NCI-H1417 treated with DMSO at 0.1 percent for 48 hours (cell line): Measurements from ENCODE around the gene FAM78B.

ENCODE experiments used
- DNase-seq: peaks from one replicate; lab custom pipeline; 2025; lab: John Stamatoyannopoulos, UW

Gene FAM78B

GRCh38 chr1:166120281-166120680 is 46.5 kb downstream of the FAM78B start:
- no peak for DNase-seq

- no peak for DNase-seq
Measured at GRCh38 chr1:166119471-166119965, 47.3 kb downstream of the FAM78B start.

GRCh38 chr1:166117776-166118175 is 49.0 kb downstream of the FAM78B start:
- DNase-seq: no peak

GRCh38 chr1:166116026-166116425 is 50.8 kb downstream of the FAM78B start:
- DNase-seq: no peak

- DNase-seq: no peak
Measured at GRCh38 chr1:166114419-166114818, 52.4 kb downstream of the FAM78B start.

DNA sequence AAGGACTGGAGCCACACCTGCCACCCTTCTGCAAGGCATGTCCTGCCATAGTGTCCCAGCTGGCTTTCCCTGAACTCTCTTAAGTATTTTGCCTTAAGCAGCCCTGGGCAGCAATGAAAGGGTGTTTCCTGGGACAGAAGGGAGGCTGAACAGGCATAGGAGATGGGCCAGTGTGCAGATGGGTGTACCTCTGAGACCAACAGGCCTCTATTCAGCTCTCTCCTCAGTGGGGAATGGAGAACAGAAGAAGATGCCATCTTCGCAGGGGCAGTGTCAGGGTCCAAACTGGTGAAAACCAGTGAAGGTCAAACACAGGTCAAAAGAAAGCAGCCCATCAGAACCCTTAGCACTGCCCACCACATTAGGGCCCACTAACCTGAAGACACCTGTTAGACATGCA is 53.2 kb downstream of the FAM78B start:
- no peak for DNase-seq

- DNase-seq: no peak
Measured at GRCh38 chr1:166113031-166113430, 53.8 kb downstream of the FAM78B start.

DNA sequence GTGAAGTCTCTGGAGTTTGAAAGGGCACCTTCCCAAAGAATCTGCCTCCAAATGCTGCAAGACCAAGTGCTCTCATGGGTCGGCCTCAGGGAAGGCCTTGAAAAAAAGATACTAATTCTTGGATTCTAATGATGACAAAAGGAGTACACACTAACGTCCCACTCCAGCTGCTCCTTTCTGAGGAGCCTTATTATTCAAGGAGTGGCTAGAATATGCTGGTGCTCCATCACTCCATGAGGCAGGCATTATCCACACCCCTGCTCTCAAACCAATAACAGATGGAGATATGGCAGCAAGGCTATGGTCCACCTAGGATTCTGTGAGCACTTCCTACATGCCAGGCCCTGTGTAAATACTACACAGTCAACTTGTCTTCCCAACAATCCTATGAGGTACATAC is 54.4 kb downstream of the FAM78B start:
- no peak for DNase-seq

DNA sequence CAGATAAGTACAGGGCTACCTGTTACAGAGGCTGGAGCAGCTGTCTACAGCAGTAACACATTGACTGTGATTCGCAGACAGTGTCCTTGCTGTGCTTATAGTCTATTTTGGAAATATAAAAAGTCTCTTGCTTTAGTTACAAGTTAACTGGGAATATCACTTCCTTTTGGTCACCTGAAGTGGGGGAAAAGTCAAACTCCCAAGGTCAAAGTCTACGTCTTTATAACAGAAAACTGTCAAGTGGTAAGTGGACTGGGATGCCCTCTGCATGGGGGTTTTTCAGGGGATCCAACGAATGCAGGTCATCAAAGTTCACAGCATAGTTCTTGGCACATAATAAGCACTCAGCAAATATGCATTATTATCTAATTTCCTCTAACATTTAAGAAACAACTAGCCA is 55.4 kb downstream of the FAM78B start:
- no peak for DNase-seq

GRCh38 chr1:166090244-166090643 is 76.6 kb downstream of the FAM78B start:
- DNase-seq: no peak

- no peak for DNase-seq
Measured at GRCh38 chr1:166089804-166090203, 77.0 kb downstream of the FAM78B start.

DNA sequence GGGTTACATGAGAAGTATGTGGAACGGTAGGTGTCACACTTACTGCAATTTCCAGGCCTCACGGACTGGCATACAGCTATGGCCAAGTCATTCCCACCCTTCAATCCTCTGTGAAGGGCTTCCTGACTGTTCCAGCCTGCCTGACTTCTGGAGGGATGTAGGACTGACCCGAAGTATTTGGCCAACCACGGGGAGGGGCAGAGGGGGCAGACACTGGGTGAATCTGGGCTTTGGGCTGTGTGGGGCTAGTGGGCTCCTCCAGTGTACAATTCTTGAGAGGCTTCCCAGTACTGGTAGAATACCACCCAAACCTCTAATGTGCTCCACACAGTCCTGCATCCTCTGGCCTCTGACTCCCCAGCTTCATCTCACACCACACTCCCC is 78.2 kb downstream of the FAM78B start:
- DNase-seq: no peak

DNA sequence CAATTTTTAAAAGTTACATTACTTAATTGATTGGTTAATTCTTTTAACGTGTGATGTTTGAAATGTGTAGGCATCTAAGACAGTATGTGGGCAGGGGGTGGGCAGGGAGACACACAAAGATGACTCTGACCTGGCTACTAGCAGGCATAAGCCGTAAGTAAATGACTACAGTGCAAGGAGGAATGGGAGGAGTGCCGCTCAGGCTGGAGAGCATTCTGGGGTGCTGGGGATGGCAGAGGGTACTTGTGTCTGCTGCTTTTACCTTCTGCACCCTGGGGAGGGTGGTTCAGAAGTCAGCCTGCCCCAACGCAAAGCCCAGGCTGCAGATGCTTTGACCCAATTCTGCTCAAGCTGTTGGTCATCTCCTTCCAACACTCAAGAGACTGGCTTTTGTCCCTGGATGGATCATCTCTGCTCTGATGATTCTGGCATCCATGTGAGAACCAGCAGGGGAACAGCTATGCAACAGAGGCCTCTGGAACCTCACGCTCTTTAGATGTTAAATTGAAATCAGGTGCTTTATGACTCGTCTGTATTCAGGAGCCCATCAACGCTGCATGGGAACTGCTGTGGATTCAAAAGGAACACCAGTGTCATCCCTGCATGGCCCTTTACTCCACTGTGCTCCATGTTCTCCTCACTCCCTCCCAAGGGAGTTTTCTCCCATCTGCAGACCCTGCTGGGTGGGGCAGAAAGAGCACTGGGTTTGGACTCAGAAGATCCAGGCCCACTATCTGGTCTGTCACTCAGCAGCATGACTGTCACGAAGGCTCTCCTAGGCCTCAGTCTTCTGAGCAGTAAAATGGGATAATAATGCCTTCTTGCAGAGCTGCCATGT is 78.8 kb downstream of the FAM78B start:
- DNase-seq: no peak

DNA sequence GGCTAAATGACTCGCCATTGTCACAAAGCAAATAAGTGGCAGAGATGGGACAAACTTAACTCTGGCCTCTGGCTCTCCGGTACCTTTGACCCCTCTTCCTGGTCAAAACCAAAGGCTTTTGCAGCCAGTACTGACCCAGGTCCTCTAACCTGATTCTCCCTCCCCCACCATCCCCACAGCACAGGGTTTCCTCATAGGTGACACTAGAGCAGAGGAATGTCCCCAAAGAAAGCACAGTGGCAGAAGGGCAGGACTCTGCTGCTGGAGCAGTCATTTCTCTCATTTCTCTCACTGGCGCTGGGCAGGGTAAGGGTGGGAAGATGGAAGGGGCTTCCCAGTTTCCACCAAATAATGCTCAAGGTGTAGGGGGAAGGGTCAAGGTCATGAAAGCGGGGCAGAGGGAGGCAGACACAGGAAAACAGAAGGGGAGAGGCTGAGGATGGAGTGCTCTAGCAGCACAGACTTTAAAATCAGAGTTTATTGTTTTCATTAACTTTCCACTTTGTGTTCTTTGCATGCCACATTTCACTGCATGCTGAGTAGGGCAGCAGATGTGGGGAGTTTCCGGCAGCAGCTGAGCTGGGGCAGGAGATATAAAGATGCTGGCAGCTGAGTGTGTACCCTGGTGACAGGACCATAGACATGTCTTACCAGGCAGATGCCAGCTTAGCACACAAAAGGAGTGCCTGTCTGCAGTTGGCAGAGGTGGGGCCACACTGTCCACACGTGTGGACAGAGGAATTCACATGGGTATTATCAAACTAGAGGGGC is 80.5 kb downstream of the FAM78B start:
- no peak for DNase-seq

- no peak for DNase-seq
Measured at GRCh38 chr1:166084613-166085012, 82.2 kb downstream of the FAM78B start.

DNA sequence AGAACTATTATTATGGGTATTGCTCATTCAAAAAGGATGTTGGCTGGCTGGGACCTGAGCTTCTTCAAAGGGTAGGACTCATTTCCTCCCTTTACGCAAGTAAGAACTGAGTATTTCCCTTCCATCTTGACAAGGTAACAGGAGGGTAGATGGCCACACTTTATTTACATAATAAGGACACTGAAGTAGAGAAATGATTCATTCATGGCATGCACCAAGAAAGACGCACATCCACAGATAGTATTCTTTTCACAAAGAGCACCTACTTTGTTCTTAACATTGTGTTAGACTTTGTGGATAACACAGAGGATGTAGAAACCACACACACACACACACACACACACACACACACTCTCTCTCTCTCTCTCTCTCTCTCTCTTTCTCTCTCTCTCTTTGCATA is 82.9 kb downstream of the FAM78B start:
- no peak for DNase-seq

- no peak for DNase-seq
Measured at GRCh38 chr1:166082601-166083000, 84.2 kb downstream of the FAM78B start.

GRCh38 chr1:166080967-166081870 is 85.6 kb downstream of the FAM78B start:
- DNase-seq: no peak

GRCh38 chr1:166080277-166080966 is 86.4 kb downstream of the FAM78B start:
- DNase-seq: no peak

- DNase-seq: no peak
Measured at GRCh38 chr1:166079276-166079675, 87.5 kb downstream of the FAM78B start.

DNA sequence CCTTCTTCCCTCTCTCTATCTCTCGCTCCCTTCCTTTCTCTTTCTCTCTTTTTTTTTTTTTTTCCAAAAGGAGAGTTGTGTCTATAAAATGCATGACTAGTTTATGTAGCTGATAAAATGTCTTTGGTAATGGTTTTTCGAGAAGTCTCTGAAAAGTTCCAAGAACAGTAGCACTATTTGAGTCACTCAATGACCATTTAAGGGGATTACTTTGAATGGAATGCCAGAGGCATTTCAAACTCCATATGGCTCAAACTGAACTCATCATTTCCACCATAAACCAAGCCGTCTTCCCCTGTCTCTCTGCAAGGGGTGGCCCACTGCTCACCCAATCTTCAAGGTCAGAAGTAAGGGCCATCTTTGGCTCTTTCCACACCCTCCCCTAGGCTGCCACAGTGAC is 93.3 kb downstream of the FAM78B start:
- DNase-seq: no peak

- no peak for DNase-seq
Measured at GRCh38 chr1:166069390-166069789, 97.4 kb downstream of the FAM78B start.
